IMR-90 (cell line): Measurements from ENCODE around the gene MTHFS. TPM values are rescaled to one million over a fixed set of nuclear protein-coding genes. Genes with fewer than 3 reads are reported as not detected.

Experiments
- ATAC-seq: fragments of 200-7000 bp; cut with Tn5 transposase; 2 replicates; pipeline ENCODE4 v1.9.1; 2020; ENCODE audit warnings: low read depth, mild to moderate bottlenecking, moderate library complexity
- BruUV-seq: library from RNA; stranded (reverse); fragments of 400-500 nt; replicated peaks from 2 replicates; lab custom pipeline; 2021; lab: Mats Ljungman, UMichigan
- CTCF ChIA-PET: fragments of 300-600 bp; formaldehyde crosslinking; extraction: SDS; loops from one replicate; lab custom pipeline; 2021; ENCODE audit warnings: antibody characterized with exemption; lab: Yijun Ruan, JAX
- POLR2A ChIA-PET: fragments of 300-600 bp; sonication (Branson Sonifier 250); formaldehyde crosslinking; loops from one replicate; lab custom pipeline; 2022; ENCODE audit warnings: antibody characterized with exemption; ENCODE audit not compliant: unreplicated experiment; lab: Charles Lee
- DNase-seq: peaks from one replicate; pipeline ENCODE4 v3.0.0; 2013
- H2AFZ ChIP-seq: replicated peaks from 2 replicates; pipeline ENCODE3; 2013; ENCODE audit warnings: low read length, mild to moderate bottlenecking; ENCODE audit not compliant: poor library complexity
- H2AK5ac ChIP-seq: 2 replicates; pipeline ENCODE4 v1.6.1; 2013; ENCODE audit warnings: low read depth, low read length, inconsistent platforms
- H2AK9ac ChIP-seq: replicated peaks from 2 replicates; pipeline ENCODE3; 2013; ENCODE audit warnings: mild to moderate bottlenecking, low read depth, low read length, moderate library complexity; ENCODE audit not compliant: poor library complexity
- H2BK120ac ChIP-seq: 2 replicates; pipeline ENCODE4 v1.6.1; 2013; ENCODE audit warnings: low read depth, low read length, inconsistent platforms
- H2BK15ac ChIP-seq: 3 replicates; pipeline ENCODE4 v1.6.1; 2013; ENCODE audit warnings: low read depth, low read length, inconsistent platforms
- H2BK20ac ChIP-seq: 2 replicates; pipeline ENCODE4 v1.6.1; 2013; ENCODE audit warnings: low read depth, mild to moderate bottlenecking, inconsistent platforms, low read length, moderate library complexity
- H2BK5ac ChIP-seq: 2 replicates; pipeline ENCODE4 v1.6.1; 2013; ENCODE audit warnings: mild to moderate bottlenecking, low read depth, low read length, inconsistent platforms; ENCODE audit not compliant: poor library complexity, severe bottlenecking
- H3K14ac ChIP-seq: replicated peaks from 2 replicates; pipeline ENCODE4 v1.6.1; 2013; ENCODE audit warnings: low read depth, low read length, inconsistent platforms
- H3K18ac ChIP-seq: 2 replicates; pipeline ENCODE4 v1.6.1; 2013; ENCODE audit warnings: low read depth, low read length, control low read depth
- H3K23ac ChIP-seq: 2 replicates; pipeline ENCODE4 v1.6.1; 2013; ENCODE audit warnings: low read depth, low read length, inconsistent platforms
- H3K27ac ChIP-seq: 2 replicates; pipeline ENCODE4 v1.5.1; 2013; ENCODE audit warnings: mild to moderate bottlenecking, control low read depth, low read length; ENCODE audit not compliant: insufficient read depth
- H3K27me3 ChIP-seq: 2 replicates; pipeline ENCODE4 v1.6.1; 2013; ENCODE audit warnings: low read length; ENCODE audit not compliant: control insufficient read depth, insufficient read depth
- H3K36me3 ChIP-seq: 2 replicates; pipeline ENCODE4 v1.6.1; 2013; ENCODE audit warnings: low read length, mixed read lengths; ENCODE audit not compliant: control insufficient read depth, insufficient read depth
- H3K4ac ChIP-seq: 2 replicates; pipeline ENCODE4 v1.6.1; 2013; ENCODE audit warnings: low read depth, low read length, inconsistent platforms
- H3K4me1 ChIP-seq: 2 replicates; pipeline ENCODE4 v1.6.1; 2013; ENCODE audit warnings: low read length, mixed read lengths; ENCODE audit not compliant: control insufficient read depth, insufficient read depth
- H3K4me2 ChIP-seq: 2 replicates; pipeline ENCODE4 v1.6.1; 2013; ENCODE audit warnings: low read depth, mild to moderate bottlenecking, control low read depth, low read length, moderate library complexity
- H3K4me3 ChIP-seq: 2 replicates; pipeline ENCODE4 v1.5.1; 2013; ENCODE audit warnings: low read depth, mild to moderate bottlenecking, control low read depth, low read length, moderate library complexity; ENCODE audit not compliant: insufficient read depth
- H3K56ac ChIP-seq: 2 replicates; pipeline ENCODE4 v1.6.1; 2013; ENCODE audit warnings: low read length, inconsistent platforms; ENCODE audit not compliant: insufficient read depth; ENCODE audit errors: extremely low read depth
- H3K79me1 ChIP-seq, 2 experiments: 2 replicates each; pipeline ENCODE4 v1.6.1; 2013; ENCODE audit warnings: low read length in 2 of 2, inconsistent platforms in 1 of 2, low read depth in 1 of 2
- H3K9ac ChIP-seq: 2 replicates; pipeline ENCODE4 v1.6.1; 2013; ENCODE audit warnings: low read depth, low read length, control low read depth
- H3K9me1 ChIP-seq: 2 replicates; pipeline ENCODE4 v1.6.1; 2013; ENCODE audit warnings: low read length, inconsistent platforms; ENCODE audit not compliant: insufficient read depth
- H3K9me3 ChIP-seq: 2 replicates; pipeline ENCODE4 v1.6.1; 2013; ENCODE audit warnings: low read length; ENCODE audit not compliant: control insufficient read depth, insufficient read depth
- H4K20me1 ChIP-seq: 2 replicates; pipeline ENCODE4 v1.6.1; 2013; ENCODE audit warnings: low read length, inconsistent platforms; ENCODE audit not compliant: insufficient read depth
- H4K5ac ChIP-seq: 2 replicates; pipeline ENCODE4 v1.6.1; 2013; ENCODE audit warnings: mild to moderate bottlenecking, low read depth, low read length, control low read depth
- H4K8ac ChIP-seq, 2 experiments: 2 replicates each; pipeline ENCODE4 v1.6.1; 2013; ENCODE audit warnings: low read depth in 2 of 2, low read length in 2 of 2, control low read depth in 1 of 2, inconsistent platforms in 1 of 2
- H4K91ac ChIP-seq: 2 replicates; pipeline ENCODE4 v1.6.1; 2013; ENCODE audit warnings: low read depth, low read length, inconsistent platforms; ENCODE audit not compliant: insufficient read depth
- BHLHE40 ChIP-seq: fragments of 150-350 bp; IDR thresholded peaks from 2 replicates; pipeline ENCODE4 v1.6.1; 2016; ENCODE audit warnings: mild to moderate bottlenecking, low read depth, low read length
- MAZ ChIP-seq: IDR thresholded peaks from 2 replicates; pipeline ENCODE4 v1.6.1; 2012; ENCODE audit warnings: low read depth, mild to moderate bottlenecking, low read length, improper control_type of control experiment, moderate library complexity, borderline replicate concordance
- NFE2L2 ChIP-seq: fragments of 150-350 bp; IDR thresholded peaks from 2 replicates; pipeline ENCODE4 v1.6.1; 2016; ENCODE audit warnings: low read depth, mild to moderate bottlenecking, low read length
- RCOR1 ChIP-seq: IDR thresholded peaks from 2 replicates; pipeline ENCODE4 v1.6.1; 2012; ENCODE audit warnings: mild to moderate bottlenecking, low read length, improper control_type of control experiment; ENCODE audit not compliant: insufficient replicate concordance
- RFX5 ChIP-seq: IDR thresholded peaks from 2 replicates; pipeline ENCODE4 v1.8.0; 2012; ENCODE audit warnings: low read depth, mild to moderate bottlenecking, low read length, moderate library complexity
- USF2 ChIP-seq: fragments of 150-350 bp; IDR thresholded peaks from 2 replicates; pipeline ENCODE4 v1.6.1; 2017; ENCODE audit warnings: mild to moderate bottlenecking, antibody characterized with exemption, low read length, low read depth
- WGBS, 2 experiments: methylation state at CpG; one replicate each; pipeline versions ENCODE4 v1.1.5 to v1.1.7; 2013; ENCODE audit warnings: missing lambda C conversion rate in 2 of 2; ENCODE audit not compliant: insufficient read length in 1 of 2; ENCODE audit errors: extremely low coverage in 2 of 2; 5-methylcytosine and 5-hydroxymethylcytosine counted together
- dilution Hi-C: fragments of 300-500 bp; cut with HindIII; formaldehyde crosslinking; loops from one replicate; pipeline ENCODE4 v1.14.3; 2018; ENCODE audit warnings: low sequenced_read_pairs; ENCODE audit not compliant: unreplicated experiment
- in situ Hi-C: fragments of 300-500 bp; cut with MboI; formaldehyde crosslinking; loops from 3 replicates; pipeline ENCODE4 v1.14.3; 2019; ENCODE audit warnings: low sequenced_read_pairs, inconsistent platforms, mixed read lengths
- intact Hi-C: fragments of 100-400 bp; cut with micrococcal nuclease; formaldehyde crosslinking; loops from 2 replicates; pipeline ENCODE4 v1.10.0; 2022
- polyA plus RNA-seq, 3 experiments: library from polyadenylated mRNA; depleted of rRNA; stranded (reverse); fragments of >200 nt; gene quantifications; 2 replicates each; pipeline ENCODE4 v1.2.3, GENCODE V29; 2012; ENCODE audit warnings: low replicate concordance in 1 of 3
- total RNA-seq: library from RNA; depleted of rRNA; stranded (reverse); fragments of >200 nt; gene quantifications from 2 replicates; pipeline ENCODE4 v1.2.3, GENCODE V29; 2012

MTHFS gene
- total and polyA plus RNA-seq, 2 of the 4 experiments (the other 2 are of a cell fraction), result 5.5 to 6.3 TPM

GRCh38 chr15:79896131-79896633 is 632 bp downstream of the MTHFS start:
- Histone ChIP-seq H3K4me1 (peaks cover 8% of the 10 kb centered on the region), H2BK5ac (no peak overlapping the region), H2AK9ac (peak overlapping the region; percentile 71), H3K14ac (peak overlapping the region; percentile 77), H3K23ac (peak overlapping the region; percentile 67; the same call in 1 of the 2 replicates), H3K4me2 (peak overlapping the region; percentile 89), H4K91ac (peak overlapping the region; percentile 79), H4K20me1 (no peaks in the 10 kb centered on the region), H2BK20ac (no peak overlapping the region), H4K8ac (peak overlapping the region; percentile 71 to 98), H3K9ac (peak overlapping the region; percentile 69), H2BK120ac (peak overlapping the region; percentile 66; the same call in 1 of the 2 replicates), H3K9me3 (no peaks in the 10 kb centered on the region), H2AK5ac (0 out of 2 replicates have a peak overlapping the region, but pooled peaks have one; percentile 17), H3K36me3 (no peaks in the 10 kb centered on the region), H3K18ac (peak overlapping the region; percentile 16; the same call in 1 of the 2 replicates), H3K9me1 (peaks cover 7% of the 10 kb centered on the region), H3K56ac (peak overlapping the region; percentile 32; the same call in 1 of the 2 replicates), H2BK15ac (no peak overlapping the region), H2AFZ (peak overlapping the region; percentile 100), H3K4ac (peak overlapping the region; percentile 85), H3K27ac (peak overlapping the region; percentile 48), H4K5ac (peak overlapping the region; percentile 93), H3K4me3 (peak overlapping the region; percentile 83), H3K79me1 (peaks cover 7 to 21% of the 10 kb centered on the region in 2 experiments; a peak in 3 of 4 replicates), H3K27me3 (no peaks in the 10 kb centered on the region)
- in situ Hi-C loops (no loop called here), dilution Hi-C loops (no loop called here), intact Hi-C loops (loop anchor here (1.0 to 5.0 kb wide), 2 partner anchors 97 to 276 kb away; no protein-coding TSS in a partner anchor)
- BruUV-seq, result no TSS peak
- ChIA-PET CTCF (no interaction called here), POLR2A (interaction anchor here (0.6 kb wide), 1 partner anchor 85 kb away, joined by 7 read pairs; no protein-coding TSS in a partner anchor)
- TF ChIP-seq USF2 (no peak), MAZ (no peak), RCOR1 (no peak), BHLHE40 (no peak), NFE2L2 (no peak), RFX5 (no peak)
- no peak for DNase-seq
- 21% methylated on average over 4 of the region's 10 CpGs; no CpG with 5 or more reads in 1 of the 2 experiments for WGBS, 2 experiments
- ATAC-seq, result no peak; the same call in 1 of the 2 replicates
